Duodenal mucosa (tissue), 2 donors: Measurements from ENCODE around the gene NARF.
A peak's percentile ranks its signal among the peaks of the same experiment; 100 is the strongest.
"Not testable (repeated sequence)": the region's sequence is repeated elsewhere in the genome, so short reads cannot be mapped to it uniquely, and the experiment has no call there.

Experiments
- H3K27ac ChIP-seq: one replicate; pipeline ENCODE4 v1.7.0; 2013; ENCODE audit warnings: low read depth, low read length
- H3K27me3 ChIP-seq, 2 donors: one replicate each; pipeline ENCODE4 v1.7.0; 2013; ENCODE audit warnings: low read length in 2 of 2, control low read depth in 1 of 2; ENCODE audit not compliant: insufficient read depth in 2 of 2, control insufficient read depth in 1 of 2
- H3K36me3 ChIP-seq, 2 donors: one replicate each; pipeline ENCODE4 v1.7.0; 2013; ENCODE audit warnings: low read length in 2 of 2, control low read depth in 1 of 2; ENCODE audit not compliant: insufficient read depth in 2 of 2, control insufficient read depth in 1 of 2
- H3K4me1 ChIP-seq, 2 donors: one replicate each; pipeline ENCODE4 v1.7.0; 2013; ENCODE audit warnings: low read length in 2 of 2, control low read depth in 1 of 2; ENCODE audit not compliant: insufficient read depth in 2 of 2, control insufficient read depth in 1 of 2
- H3K4me3 ChIP-seq, 2 donors: one replicate each; pipeline ENCODE4 v1.7.0; 2013; ENCODE audit warnings: low read length in 2 of 2, low read depth in 1 of 2
- H3K9ac ChIP-seq, 2 donors: one replicate each; pipeline ENCODE4 v1.7.0; 2013; ENCODE audit warnings: low read length in 2 of 2, low read depth in 1 of 2
- H3K9me3 ChIP-seq, 2 donors: one replicate each; pipeline ENCODE4 v1.7.0; 2013; ENCODE audit warnings: low read length in 2 of 2, control low read depth in 1 of 2; ENCODE audit not compliant: control insufficient read depth in 1 of 2

The NARF gene

DNA sequence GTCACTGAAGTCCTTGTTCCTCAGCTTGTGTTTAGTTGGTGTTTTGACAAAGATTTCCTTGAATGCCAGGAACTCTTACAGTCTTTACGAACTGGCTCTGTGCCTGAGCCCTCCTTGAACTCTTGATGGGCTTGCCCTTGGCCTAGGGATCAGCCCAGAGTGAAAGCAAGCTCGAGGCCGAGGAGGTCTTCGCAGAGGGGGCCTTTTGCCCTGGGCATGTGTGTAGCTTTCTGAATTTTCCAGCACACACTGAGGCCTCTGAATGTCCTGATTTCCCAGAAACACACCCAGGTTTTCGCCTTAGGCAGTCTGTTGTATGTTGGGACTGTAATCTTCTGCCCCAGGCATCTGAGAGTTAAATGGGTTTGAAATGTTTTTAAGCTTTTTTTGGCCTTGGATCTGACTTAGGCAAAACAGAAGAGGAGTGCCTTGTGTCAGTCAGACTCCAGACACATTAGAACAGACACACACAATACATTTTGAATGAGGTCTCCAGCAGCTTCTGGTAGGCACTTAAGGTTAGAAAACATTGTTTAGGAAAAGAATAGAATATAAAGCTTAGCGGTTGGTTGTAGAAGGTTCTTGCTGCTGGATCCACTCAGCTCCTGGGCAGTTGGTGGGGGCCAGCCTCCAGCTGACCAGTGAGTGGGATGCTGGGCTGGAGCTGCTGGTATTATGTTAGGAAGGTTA lies 78.1 kb downstream of the NARF start:
- Histone ChIP-seq H3K27me3 (no peaks in the 10 kb centered on the region), H3K27ac (peak overlapping the region; percentile 77), H3K4me3 (peak overlapping the region in 1 of 2 donors; percentile 33), H3K36me3 (no peaks in the 10 kb centered on the region), H3K4me1 (peaks cover 18 to 24% of the 10 kb centered on the region in 2 donors), H3K9ac (peak overlapping the region; percentile 30 to 66), H3K9me3 (no peaks in the 10 kb centered on the region)

DNA sequence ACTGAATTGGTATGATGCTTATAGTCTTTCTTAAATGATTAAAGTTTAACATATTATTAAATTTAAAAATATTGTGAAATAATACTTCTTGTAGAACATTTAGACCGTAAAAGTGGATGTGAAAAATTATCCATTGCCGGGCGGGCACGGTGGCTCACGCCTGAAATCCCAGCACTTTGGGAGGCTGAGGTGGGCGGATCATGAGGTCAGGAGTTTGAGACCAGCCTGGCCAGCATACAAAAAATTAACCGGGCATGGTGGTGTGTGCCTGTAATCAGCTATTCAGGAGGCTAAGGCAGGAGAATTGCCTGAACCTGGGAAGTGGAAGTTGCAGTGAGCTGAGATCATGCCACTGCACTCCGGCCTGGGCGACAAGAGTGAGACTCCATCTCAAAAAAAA lies 78.7 kb downstream of the NARF start:
- Histone ChIP-seq H3K4me1 (peaks cover 18 to 24% of the 10 kb centered on the region in 2 donors), H3K27ac (peak overlapping the region; percentile 77)
- H3K36me3 ChIP-seq, H3K4me3 ChIP-seq, H3K9ac ChIP-seq, H3K9me3 ChIP-seq, H3K27me3 ChIP-seq: not testable (repeated sequence)

DNA sequence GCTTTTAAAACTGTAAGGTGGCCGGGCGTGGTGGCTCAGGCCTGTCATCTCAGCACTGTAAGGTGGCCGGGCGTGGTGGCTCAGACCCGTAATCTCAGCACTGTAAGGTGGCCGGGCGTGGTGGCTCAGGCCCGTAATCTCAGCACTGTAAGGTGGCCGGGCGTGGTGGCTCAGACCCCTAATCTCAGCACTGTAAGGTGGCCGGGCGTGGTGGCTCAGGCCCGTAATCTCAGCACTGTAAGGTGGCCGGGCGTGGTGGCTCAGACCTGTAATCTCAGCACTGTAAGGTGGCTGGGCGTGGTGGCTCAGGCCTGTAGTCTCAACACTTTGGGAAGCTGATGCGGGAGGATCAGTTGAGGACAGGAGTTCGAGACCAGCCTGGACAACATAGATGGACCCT lies 80.5 kb downstream of the NARF start:
- not testable (repeated sequence) for H3K4me3 ChIP-seq, H3K27ac ChIP-seq, H3K9ac ChIP-seq, H3K36me3 ChIP-seq, H3K27me3 ChIP-seq, H3K9me3 ChIP-seq
- H3K4me1 ChIP-seq, result peaks cover 21 to 24% of the 10 kb centered on the region in 2 donors
